Esophagus muscularis mucosa (tissue), 4 donors: ENCODE measurements around the gene CTU1.

Experiments used
- CTCF ChIP-seq, 3 experiments: fragments of 200-600 bp in 2 of 3; fragments of 450-650 bp in 1 of 3; sonication (generic) in 2 of 3; IDR thresholded peaks; one replicate each; pipeline ENCODE4 v1.5.1; 2017 to 2019; ENCODE audit warnings: antibody characterized with exemption in 3 of 3, mild to moderate bottlenecking in 2 of 3, moderate library complexity in 1 of 3
- EP300 ChIP-seq: sonication (generic); formaldehyde crosslinking; IDR thresholded peaks from one replicate; pipeline ENCODE4 v1.6.1; 2017; ENCODE audit warnings: antibody characterized with exemption
- POLR2A ChIP-seq: fragments of 450-650 bp; IDR thresholded peaks from one replicate; pipeline ENCODE4 v1.6.1; 2017; ENCODE audit warnings: antibody characterized with exemption, moderate library complexity, mild to moderate bottlenecking, low read depth
- POLR2AphosphoS5 ChIP-seq, 2 donors: sonication (generic); formaldehyde crosslinking; IDR thresholded peaks; one replicate each; pipeline ENCODE4 v1.6.1; 2017; ENCODE audit warnings: antibody characterized with exemption in 2 of 2

- no peak for TF ChIP-seq CTCF (IDR thresholded peaks at IDR 0.05)
- no peak for TF ChIP-seq POLR2A
- no peak for TF ChIP-seq POLR2AphosphoS5 (IDR thresholded peaks at IDR 0.05)
- no peak for TF ChIP-seq EP300
These were observed 26.8 kb upstream of the CTU1 start for GRCh38 chr19:51135004-51135403.
